T-helper 9 cell (primary cell): ENCODE measurements around the gene TC2N.
"Not testable (repeated sequence)": the region's sequence is repeated elsewhere in the genome, so short reads cannot be mapped to it uniquely, and the experiment has no call there.

Experiments
- DNase-seq: peaks from one replicate; pipeline ENCODE4 v3.0.0-alpha.2; 2020

Gene TC2N

GRCh38 chr14:91866511-91867295 is 633 bp downstream of the TC2N start:
- no peak for DNase-seq

GRCh38 chr14:91866061-91866460 is 1.3 kb downstream of the TC2N start:
- no peak for DNase-seq

GRCh38 chr14:91862417-91862816 is 4.9 kb downstream of the TC2N start:
- DNase-seq: no peak

- no peak for DNase-seq
These were observed 6.2 kb downstream of the TC2N start for GRCh38 chr14:91861091-91861490.

GRCh38 chr14:91860238-91860637 is 7.1 kb downstream of the TC2N start:
- no peak for DNase-seq

GRCh38 chr14:91858536-91859275 is 8.6 kb downstream of the TC2N start:
- no peak for DNase-seq

- DNase-seq: no peak
These were observed 9.7 kb downstream of the TC2N start for GRCh38 chr14:91857614-91858013.

- no peak for DNase-seq
These were observed 12.9 kb downstream of the TC2N start for GRCh38 chr14:91854327-91854934.

- no peak for DNase-seq
These were observed 15.8 kb downstream of the TC2N start for GRCh38 chr14:91851563-91851962.

GRCh38 chr14:91848504-91849001 is 18.8 kb downstream of the TC2N start:
- no peak for DNase-seq

- no peak for DNase-seq
These were observed 19.6 kb downstream of the TC2N start for GRCh38 chr14:91847693-91848092.

GRCh38 chr14:91845652-91846051 is 21.7 kb downstream of the TC2N start:
- no peak for DNase-seq

- DNase-seq: not testable (repeated sequence)
These were observed 22.3 kb downstream of the TC2N start for GRCh38 chr14:91845056-91845455.

GRCh38 chr14:91844029-91844428 is 23.3 kb downstream of the TC2N start:
- no peak for DNase-seq

- DNase-seq: no peak
These were observed 23.9 kb downstream of the TC2N start for GRCh38 chr14:91843437-91843836.

GRCh38 chr14:91841065-91841464 is 26.3 kb downstream of the TC2N start:
- no peak for DNase-seq

GRCh38 chr14:91839749-91840148 is 27.6 kb downstream of the TC2N start:
- no peak for DNase-seq

- no peak for DNase-seq
These were observed 30.3 kb downstream of the TC2N start for GRCh38 chr14:91837076-91837475.

- peak; percentile 96 for DNase-seq
These were observed 31.2 kb downstream of the TC2N start for GRCh38 chr14:91835920-91836843.

GRCh38 chr14:91835197-91835919 is 32.0 kb downstream of the TC2N start:
- DNase-seq: peak; percentile 14

- no peak for DNase-seq
These were observed 32.8 kb downstream of the TC2N start for GRCh38 chr14:91834571-91834970.

GRCh38 chr14:91831337-91831736 is 36.0 kb downstream of the TC2N start:
- no peak for DNase-seq
